RPMI7951 (cell line): ENCODE data around the gene MUSK. TPM values are rescaled to one million over a fixed set of nuclear protein-coding genes. Genes with fewer than 3 reads are reported as not detected.

Experiments used
- DNase-seq: peaks from one replicate; pipeline ENCODE4 v3.0.0-alpha.2; 2012; ENCODE audit warnings: low read depth
- total RNA-seq: library from RNA; depleted of rRNA; stranded (reverse); fragments of >200 nt; shearing (Covaris generic); gene quantifications from 2 replicates; pipeline ENCODE4 v1.2.3, GENCODE V29; 2014

The MUSK gene
- total RNA-seq, 1 experiment from 2014 or later, result 8.2 TPM

GRCh38 chr9:110691002-110691549, 22.5 kb downstream of the MUSK start:
- peak; percentile 90 for DNase-seq

- DNase-seq, result peak; percentile 61
Observed at GRCh38 chr9:110695846-110696245, 27.3 kb downstream of the MUSK start.

- peak; percentile 60 for DNase-seq
Observed at GRCh38 chr9:110700953-110701352, 32.4 kb downstream of the MUSK start.

GRCh38 chr9:110703669-110704068, 35.1 kb downstream of the MUSK start:
- no peak for DNase-seq

- DNase-seq, result no peak
Observed at GRCh38 chr9:110707419-110707818, 38.8 kb downstream of the MUSK start.

GRCh38 chr9:110710420-110710819, 41.8 kb downstream of the MUSK start:
- DNase-seq, result no peak

- DNase-seq, result no peak
Observed at GRCh38 chr9:110712955-110713354, 44.4 kb downstream of the MUSK start.

GRCh38 chr9:110714314-110714713, 45.7 kb downstream of the MUSK start:
- DNase-seq, result peak; percentile 43

- no peak for DNase-seq
Observed at GRCh38 chr9:110728058-110728457, 59.5 kb downstream of the MUSK start.

GRCh38 chr9:110729641-110730040, 61.0 kb downstream of the MUSK start:
- DNase-seq, result no peak

- no peak for DNase-seq
Observed at GRCh38 chr9:110731437-110732028, 62.9 kb downstream of the MUSK start.

GRCh38 chr9:110738982-110739381, 70.4 kb downstream of the MUSK start:
- peak; percentile 49 for DNase-seq

GRCh38 chr9:110742741-110743371, 74.3 kb downstream of the MUSK start:
- peak; percentile 70 for DNase-seq

GRCh38 chr9:110744715-110745384, 76.3 kb downstream of the MUSK start:
- DNase-seq, result peak; percentile 97

- DNase-seq, result no peak
Observed at GRCh38 chr9:110745676-110746075, 77.1 kb downstream of the MUSK start.

- no peak for DNase-seq
Observed at GRCh38 chr9:110746211-110746930, 77.8 kb downstream of the MUSK start.

GRCh38 chr9:110748251-110748893, 79.8 kb downstream of the MUSK start:
- DNase-seq, result peak; percentile 99

- DNase-seq, result peak; percentile 77
Observed at GRCh38 chr9:110750272-110750671, 81.7 kb downstream of the MUSK start.

- no peak for DNase-seq
Observed at GRCh38 chr9:110751971-110752370, 83.4 kb downstream of the MUSK start.

- peak; percentile 100 for DNase-seq
Observed at GRCh38 chr9:110752766-110753165, 84.2 kb downstream of the MUSK start.

- peak; percentile 80 for DNase-seq
Observed at GRCh38 chr9:110753731-110754231, 85.2 kb downstream of the MUSK start.
